Effector memory CD4-positive, alpha-beta T cell (primary cell): ENCODE results near the gene SMYD3.

ENCODE experiments used
- DNase-seq, 3 donors: peaks; one replicate each; pipeline ENCODE4 v3.0.0-alpha.2; 2020
- H3K27ac ChIP-seq: 2 replicates; pipeline ENCODE4 v1.7.0; 2013; ENCODE audit warnings: mild to moderate bottlenecking, low read length, moderate library complexity; ENCODE audit not compliant: insufficient read depth, poor library complexity, severe bottlenecking
- H3K27me3 ChIP-seq: replicated peaks from 2 replicates; pipeline ENCODE4 v1.7.0; 2013; ENCODE audit warnings: mild to moderate bottlenecking, low read length; ENCODE audit not compliant: insufficient read depth, control insufficient read depth, poor library complexity, severe bottlenecking
- H3K36me3 ChIP-seq: 2 replicates; pipeline ENCODE4 v1.7.0; 2013; ENCODE audit warnings: mild to moderate bottlenecking, low read length, moderate library complexity; ENCODE audit not compliant: control insufficient read depth, insufficient read depth
- H3K4me1 ChIP-seq: 2 replicates; pipeline ENCODE4 v1.7.0; 2013; ENCODE audit warnings: low read length, mild to moderate bottlenecking; ENCODE audit not compliant: control insufficient read depth, insufficient read depth, poor library complexity, severe bottlenecking
- H3K4me3 ChIP-seq: 2 replicates; pipeline ENCODE4 v1.7.0; 2013; ENCODE audit warnings: low read length, low read depth, mild to moderate bottlenecking; ENCODE audit not compliant: insufficient read depth, poor library complexity, severe bottlenecking
- H3K9me3 ChIP-seq: 2 replicates; pipeline ENCODE4 v1.7.0; 2013; ENCODE audit warnings: mild to moderate bottlenecking, low read length, moderate library complexity; ENCODE audit not compliant: control insufficient read depth

Gene SMYD3

GRCh38 chr1:246043556-246043955 is 463.5 kb downstream of the SMYD3 start:
- Histone ChIP-seq H3K4me1 (no peaks in the 10 kb centered on the region), H3K4me3 (no peak overlapping the region), H3K27me3 (no peaks in the 10 kb centered on the region), H3K36me3 (no peaks in the 10 kb centered on the region), H3K9me3 (no peaks in the 10 kb centered on the region), H3K27ac (no peak overlapping the region)
- DNase-seq, result no peak

GRCh38 chr1:246041360-246041759 is 465.7 kb downstream of the SMYD3 start:
- Histone ChIP-seq H3K36me3 (no peaks in the 10 kb centered on the region), H3K4me1 (no peaks in the 10 kb centered on the region), H3K27ac (no peak overlapping the region), H3K27me3 (no peaks in the 10 kb centered on the region), H3K4me3 (no peak overlapping the region), H3K9me3 (no peaks in the 10 kb centered on the region)
- no peak for DNase-seq

- H3K36me3 ChIP-seq, result no peaks in the 10 kb centered on the region
- no peaks in the 10 kb centered on the region for H3K27me3 ChIP-seq
- H3K4me1 ChIP-seq, result no peaks in the 10 kb centered on the region
- no peaks in the 10 kb centered on the region for H3K9me3 ChIP-seq
- no peak for DNase-seq
- H3K4me3 ChIP-seq, result no peak overlapping the region
- H3K27ac ChIP-seq, result no peak overlapping the region
Observed at GRCh38 chr1:246040200-246040890, 466.7 kb downstream of the SMYD3 start.

- H3K27ac ChIP-seq, result no peak overlapping the region
- no peaks in the 10 kb centered on the region for H3K4me1 ChIP-seq
- H3K9me3 ChIP-seq, result no peaks in the 10 kb centered on the region
- no peaks in the 10 kb centered on the region for H3K36me3 ChIP-seq
- DNase-seq, result no peak
- no peak overlapping the region for H3K4me3 ChIP-seq
- no peaks in the 10 kb centered on the region for H3K27me3 ChIP-seq
Observed at GRCh38 chr1:246039584-246039983, 467.5 kb downstream of the SMYD3 start.

- H3K27me3 ChIP-seq, result no peaks in the 10 kb centered on the region
- H3K4me1 ChIP-seq, result no peaks in the 10 kb centered on the region
- H3K27ac ChIP-seq, result no peak overlapping the region
- no peak for DNase-seq
- H3K4me3 ChIP-seq, result no peak overlapping the region
- no peaks in the 10 kb centered on the region for H3K9me3 ChIP-seq
- H3K36me3 ChIP-seq, result no peaks in the 10 kb centered on the region
Observed at GRCh38 chr1:246037832-246038231, 469.2 kb downstream of the SMYD3 start.

GRCh38 chr1:246036175-246036574 is 470.9 kb downstream of the SMYD3 start:
- no peak for DNase-seq
- Histone ChIP-seq H3K4me3 (no peak overlapping the region), H3K27me3 (no peaks in the 10 kb centered on the region), H3K9me3 (no peaks in the 10 kb centered on the region), H3K4me1 (no peaks in the 10 kb centered on the region), H3K27ac (no peak overlapping the region), H3K36me3 (no peaks in the 10 kb centered on the region)

GRCh38 chr1:246035060-246035541 is 472.0 kb downstream of the SMYD3 start:
- DNase-seq, result no peak
- Histone ChIP-seq H3K27ac (no peak overlapping the region), H3K27me3 (no peaks in the 10 kb centered on the region), H3K36me3 (no peaks in the 10 kb centered on the region), H3K4me1 (no peaks in the 10 kb centered on the region), H3K9me3 (no peaks in the 10 kb centered on the region), H3K4me3 (no peak overlapping the region)

- Histone ChIP-seq H3K4me1 (no peaks in the 10 kb centered on the region), H3K9me3 (no peaks in the 10 kb centered on the region), H3K4me3 (no peak overlapping the region), H3K27ac (no peak overlapping the region), H3K27me3 (no peaks in the 10 kb centered on the region), H3K36me3 (no peaks in the 10 kb centered on the region)
- DNase-seq, result no peak
Observed at GRCh38 chr1:246034630-246035029, 472.4 kb downstream of the SMYD3 start.

- Histone ChIP-seq H3K4me3 (no peak overlapping the region), H3K36me3 (no peaks in the 10 kb centered on the region), H3K27me3 (no peaks in the 10 kb centered on the region), H3K9me3 (no peaks in the 10 kb centered on the region), H3K27ac (no peak overlapping the region), H3K4me1 (no peaks in the 10 kb centered on the region)
- no peak for DNase-seq
Observed at GRCh38 chr1:246032984-246033383, 474.1 kb downstream of the SMYD3 start.

- Histone ChIP-seq H3K27me3 (no peaks in the 10 kb centered on the region), H3K36me3 (no peaks in the 10 kb centered on the region), H3K9me3 (no peaks in the 10 kb centered on the region), H3K4me1 (no peaks in the 10 kb centered on the region), H3K27ac (no peak overlapping the region), H3K4me3 (no peak overlapping the region)
- DNase-seq, result no peak
Observed at GRCh38 chr1:246032031-246032551, 475.0 kb downstream of the SMYD3 start.
